ENCODE results near the gene SLC38A10. TPM values are rescaled to one million over a fixed set of nuclear protein-coding genes. Genes with fewer than 3 reads are reported as not detected.

SLC38A10 gene
- total RNA-seq, 2 experiments from 2014 or later: 35.7 to 38.7 TPM

- Mint-ChIP-seq H3K4me3 (peak overlapping the region; percentile 61), H3K36me3 (no peaks in the 10 kb centered on the region), H3K9me3 (no peaks in the 10 kb centered on the region), H3K27me3 (no peaks in the 10 kb centered on the region), H3K27ac (no peak overlapping the region), H3K4me1 (peaks cover 12% of the 10 kb centered on the region)
- DNase-seq: no peak
Measured at GRCh38 chr17:81221842-81222619, 73.1 kb downstream of the SLC38A10 start.

- no peaks in the 10 kb centered on the region for H3K27me3 Mint-ChIP-seq
- H3K27ac Mint-ChIP-seq: no peak overlapping the region
Measured at GRCh38 chr17:81221371-81221841, 73.7 kb downstream of the SLC38A10 start.

GRCh38 chr17:81219476-81220180 lies 75.5 kb downstream of the SLC38A10 start:
- peaks cover 12% of the 10 kb centered on the region for H3K4me1 Mint-ChIP-seq
- H3K27ac Mint-ChIP-seq: no peak overlapping the region
- no peak for DNase-seq
- no peaks in the 10 kb centered on the region for H3K36me3 Mint-ChIP-seq
- no peak overlapping the region for H3K4me3 Mint-ChIP-seq
- H3K9me3 Mint-ChIP-seq: no peaks in the 10 kb centered on the region
- H3K27me3 Mint-ChIP-seq: no peaks in the 10 kb centered on the region

More at GRCh38 chr17:81221371-81221841, 73.7 kb downstream of the SLC38A10 start:
- Mint-ChIP-seq H3K9me3 (no peaks in the 10 kb centered on the region), H3K4me3 (peak overlapping the region; percentile 61), H3K4me1 (peaks cover 12% of the 10 kb centered on the region), H3K36me3 (no peaks in the 10 kb centered on the region)
- DNase-seq: no peak

- Mint-ChIP-seq H3K27me3 (no peaks in the 10 kb centered on the region), H3K36me3 (no peaks in the 10 kb centered on the region), H3K27ac (no peak overlapping the region), H3K9me3 (no peaks in the 10 kb centered on the region), H3K4me3 (no peak overlapping the region), H3K4me1 (peaks cover 11% of the 10 kb centered on the region)
- DNase-seq: no peak
Measured at GRCh38 chr17:81218991-81219390, 76.1 kb downstream of the SLC38A10 start.

- no peaks in the 10 kb centered on the region for H3K9me3 Mint-ChIP-seq
- H3K4me1 Mint-ChIP-seq: peaks cover 6% of the 10 kb centered on the region
- no peaks in the 10 kb centered on the region for H3K27me3 Mint-ChIP-seq
- H3K36me3 Mint-ChIP-seq: no peaks in the 10 kb centered on the region
- H3K27ac Mint-ChIP-seq: no peak overlapping the region
- no peak for DNase-seq
- no peak overlapping the region for H3K4me3 Mint-ChIP-seq
Measured at GRCh38 chr17:81218459-81218858, 76.6 kb downstream of the SLC38A10 start.

GRCh38 chr17:81217491-81217890 lies 77.6 kb downstream of the SLC38A10 start:
- Mint-ChIP-seq H3K27me3 (no peaks in the 10 kb centered on the region), H3K4me1 (peaks cover 5% of the 10 kb centered on the region), H3K27ac (no peak overlapping the region), H3K4me3 (no peak overlapping the region), H3K9me3 (no peaks in the 10 kb centered on the region), H3K36me3 (no peaks in the 10 kb centered on the region)
- DNase-seq: no peak

GRCh38 chr17:81213978-81214377 lies 81.1 kb downstream of the SLC38A10 start:
- H3K36me3 Mint-ChIP-seq: no peaks in the 10 kb centered on the region
- no peaks in the 10 kb centered on the region for H3K4me1 Mint-ChIP-seq
- H3K27me3 Mint-ChIP-seq: no peaks in the 10 kb centered on the region
- H3K27ac Mint-ChIP-seq: no peak overlapping the region
- DNase-seq: no peak
- no peaks in the 10 kb centered on the region for H3K9me3 Mint-ChIP-seq
- no peak overlapping the region for H3K4me3 Mint-ChIP-seq

GRCh38 chr17:81212365-81212764 lies 82.7 kb downstream of the SLC38A10 start:
- H3K9me3 Mint-ChIP-seq: no peaks in the 10 kb centered on the region
- H3K4me1 Mint-ChIP-seq: no peaks in the 10 kb centered on the region
- H3K4me3 Mint-ChIP-seq: no peak overlapping the region
- no peaks in the 10 kb centered on the region for H3K36me3 Mint-ChIP-seq
- no peak overlapping the region for H3K27ac Mint-ChIP-seq
- H3K27me3 Mint-ChIP-seq: no peaks in the 10 kb centered on the region
- no peak for DNase-seq

- no peak for DNase-seq
- H3K9me3 Mint-ChIP-seq: no peaks in the 10 kb centered on the region
- no peak overlapping the region for H3K27ac Mint-ChIP-seq
- H3K27me3 Mint-ChIP-seq: no peaks in the 10 kb centered on the region
- H3K4me3 Mint-ChIP-seq: no peak overlapping the region
- H3K36me3 Mint-ChIP-seq: no peaks in the 10 kb centered on the region
- H3K4me1 Mint-ChIP-seq: no peaks in the 10 kb centered on the region
Measured at GRCh38 chr17:81210868-81211267, 84.2 kb downstream of the SLC38A10 start.

- Mint-ChIP-seq H3K27ac (no peak overlapping the region), H3K4me3 (no peak overlapping the region), H3K4me1 (no peaks in the 10 kb centered on the region), H3K27me3 (no peaks in the 10 kb centered on the region), H3K36me3 (no peaks in the 10 kb centered on the region), H3K9me3 (no peaks in the 10 kb centered on the region)
- DNase-seq: no peak
Measured at GRCh38 chr17:81210466-81210865, 84.6 kb downstream of the SLC38A10 start.

GRCh38 chr17:81209141-81209540 lies 86.0 kb downstream of the SLC38A10 start:
- H3K36me3 Mint-ChIP-seq: no peaks in the 10 kb centered on the region
- no peaks in the 10 kb centered on the region for H3K27me3 Mint-ChIP-seq
- H3K9me3 Mint-ChIP-seq: no peaks in the 10 kb centered on the region
- H3K27ac Mint-ChIP-seq: no peak overlapping the region
- H3K4me3 Mint-ChIP-seq: no peak overlapping the region
- no peak for DNase-seq
- H3K4me1 Mint-ChIP-seq: no peaks in the 10 kb centered on the region

GRCh38 chr17:81208651-81209050 lies 86.5 kb downstream of the SLC38A10 start:
- no peaks in the 10 kb centered on the region for H3K36me3 Mint-ChIP-seq
- H3K27me3 Mint-ChIP-seq: no peaks in the 10 kb centered on the region
- H3K4me1 Mint-ChIP-seq: no peaks in the 10 kb centered on the region
- H3K4me3 Mint-ChIP-seq: no peak overlapping the region
- H3K9me3 Mint-ChIP-seq: no peaks in the 10 kb centered on the region
- H3K27ac Mint-ChIP-seq: no peak overlapping the region
- DNase-seq: no peak

- Mint-ChIP-seq H3K9me3 (no peaks in the 10 kb centered on the region), H3K27ac (no peak overlapping the region), H3K4me3 (peak overlapping the region; percentile 11), H3K36me3 (no peaks in the 10 kb centered on the region), H3K27me3 (no peaks in the 10 kb centered on the region), H3K4me1 (no peaks in the 10 kb centered on the region)
- no peak for DNase-seq
Measured at GRCh38 chr17:81207610-81208581, 87.2 kb downstream of the SLC38A10 start.

GRCh38 chr17:81206657-81207056 lies 88.5 kb downstream of the SLC38A10 start:
- H3K27ac Mint-ChIP-seq: no peak overlapping the region
- H3K4me3 Mint-ChIP-seq: no peak overlapping the region
- H3K36me3 Mint-ChIP-seq: no peaks in the 10 kb centered on the region
- H3K9me3 Mint-ChIP-seq: no peaks in the 10 kb centered on the region
- H3K4me1 Mint-ChIP-seq: no peaks in the 10 kb centered on the region
- H3K27me3 Mint-ChIP-seq: no peaks in the 10 kb centered on the region
- no peak for DNase-seq

- no peak for DNase-seq
- Mint-ChIP-seq H3K27me3 (no peaks in the 10 kb centered on the region), H3K36me3 (no peaks in the 10 kb centered on the region), H3K9me3 (no peaks in the 10 kb centered on the region), H3K4me1 (no peaks in the 10 kb centered on the region), H3K4me3 (no peak overlapping the region), H3K27ac (no peak overlapping the region)
Measured at GRCh38 chr17:81206166-81206565, 88.9 kb downstream of the SLC38A10 start.
